Cardiac muscle cell (in vitro differentiated cells and primary cell): ENCODE measurements around the gene PRM2. TPM values are rescaled to one million over a fixed set of nuclear protein-coding genes. Genes with fewer than 3 reads are reported as not detected.
A peak's percentile ranks its signal among the peaks of the same experiment; 100 is the strongest.

ENCODE experiments used
- DNase-seq, 2 donors: peaks; one replicate each; pipeline versions ENCODE4 v3.0.0 to v3.0.0-alpha.2; 2010 to 2017; ENCODE audit warnings: low read depth in 1 of 2, low spot score in 1 of 2
- H3K27ac ChIP-seq: fragments of 200-600 bp; sonication (generic); 2 replicates; pipeline ENCODE4 v1.5.1; 2016
- H3K27me3 ChIP-seq: fragments of 200-600 bp; sonication (generic); 2 replicates; pipeline ENCODE4 v1.6.0; 2016; ENCODE audit warnings: control low read depth
- H3K36me3 ChIP-seq: fragments of 200-600 bp; sonication (generic); 2 replicates; pipeline ENCODE4 v1.5.1; 2016; ENCODE audit warnings: control low read depth
- H3K4me1 ChIP-seq: fragments of 200-600 bp; sonication (generic); 2 replicates; pipeline ENCODE4 v1.8.1; 2017; ENCODE audit warnings: low read depth, mild to moderate bottlenecking, mixed run types
- H3K4me3 ChIP-seq: fragments of 200-600 bp; sonication (generic); 2 replicates; pipeline ENCODE4 v1.5.1; 2016; ENCODE audit warnings: mild to moderate bottlenecking
- H3K9me3 ChIP-seq: fragments of 200-600 bp; sonication (generic); 2 replicates; pipeline ENCODE4 v1.5.1; 2017; ENCODE audit warnings: low read depth, mild to moderate bottlenecking, control low read depth
- CTCF ChIP-seq: IDR thresholded peaks from 2 replicates; pipeline ENCODE4 v1.5.1; 2012; ENCODE audit warnings: low read depth, mild to moderate bottlenecking, low read length
- polyA plus RNA-seq: library from polyadenylated mRNA; unstranded; fragments of >200 nt; fragmentation: Nextera tagmentation; extraction: Ambion mirVana; gene quantifications from 2 replicates; pipeline ENCODE4 v1.2.1, GENCODE V29; 2016
- total RNA-seq: library from RNA; depleted of rRNA; stranded (reverse); fragments of >200 nt; gene quantifications from 2 replicates; pipeline ENCODE4 v1.2.3, GENCODE V29; 2016

PRM2 gene
- total and polyA plus RNA-seq, 2 experiments from 2014 or later: 0.42 TPM; not detected in 1

GRCh38 chr16:11303405-11304138, 27.3 kb upstream of the PRM2 start:
- H3K4me3 ChIP-seq: no peak overlapping the region
- no peaks in the 10 kb centered on the region for H3K9me3 ChIP-seq
- DNase-seq: no peak
- H3K27me3 ChIP-seq: no peaks in the 10 kb centered on the region
- H3K36me3 ChIP-seq: no peaks in the 10 kb centered on the region
- TF ChIP-seq CTCF: no peak
- H3K27ac ChIP-seq: peak overlapping the region; percentile 45
- H3K4me1 ChIP-seq: peaks cover 8% of the 10 kb centered on the region

- H3K9me3 ChIP-seq: no peaks in the 10 kb centered on the region
- TF ChIP-seq CTCF: no peak
Observed at GRCh38 chr16:11302977-11303376, 26.7 kb upstream of the PRM2 start.

GRCh38 chr16:11301645-11302501, 25.6 kb upstream of the PRM2 start:
- no peak for DNase-seq
- Histone ChIP-seq H3K4me1 (peaks cover 18% of the 10 kb centered on the region), H3K4me3 (no peak overlapping the region), H3K36me3 (no peaks in the 10 kb centered on the region), H3K27me3 (no peaks in the 10 kb centered on the region), H3K9me3 (no peaks in the 10 kb centered on the region), H3K27ac (no peak overlapping the region)
- no peak for TF ChIP-seq CTCF

More at GRCh38 chr16:11302977-11303376, 26.7 kb upstream of the PRM2 start:
- Histone ChIP-seq H3K27ac (peak overlapping the region; percentile 45), H3K27me3 (no peaks in the 10 kb centered on the region), H3K4me3 (no peak overlapping the region), H3K4me1 (peaks cover 8% of the 10 kb centered on the region), H3K36me3 (no peaks in the 10 kb centered on the region)
- peak in 1 of 2 donors; percentile 27 for DNase-seq

- H3K27me3 ChIP-seq: no peaks in the 10 kb centered on the region
Observed at GRCh38 chr16:11300560-11300892, 24.2 kb upstream of the PRM2 start.

More at GRCh38 chr16:11300560-11300892, 24.2 kb upstream of the PRM2 start:
- DNase-seq: no peak
- Histone ChIP-seq H3K36me3 (no peaks in the 10 kb centered on the region), H3K4me3 (no peak overlapping the region), H3K4me1 (peaks cover 28% of the 10 kb centered on the region), H3K9me3 (no peaks in the 10 kb centered on the region), H3K27ac (no peak overlapping the region)
- no peak for TF ChIP-seq CTCF
